Activated CD4-positive, alpha-beta memory T cell treated with anti-CD3 and anti-CD28 coated beads for 36 hours (primary cell): ENCODE measurements around the gene ZNF837. TPM values are rescaled to one million over a fixed set of nuclear protein-coding genes. Genes with fewer than 3 reads are reported as not detected.

Experiments
- CTCF ChIA-PET: fragments of 350-600 bp; sonication (Branson Sonifier 250); formaldehyde crosslinking; loops from one replicate; lab custom pipeline; 2021; ENCODE audit warnings: antibody characterized with exemption, inconsistent platforms; lab: Charles Lee
- POLR2A ChIA-PET: fragments of 350-600 bp; sonication (Branson Sonifier 250); formaldehyde crosslinking; loops from one replicate; lab custom pipeline; 2021; ENCODE audit warnings: antibody characterized with exemption; lab: Charles Lee
- DNase-seq: peaks from one replicate; pipeline ENCODE4 v3.0.0-alpha.2; 2020
- H3K27ac Mint-ChIP-seq: one replicate; pipeline ENCODE4 v1.8.0; 2021; ENCODE audit warnings: mixed read lengths
- H3K27me3 Mint-ChIP-seq: one replicate; pipeline ENCODE4 v1.8.0; 2021; ENCODE audit warnings: mixed read lengths
- H3K36me3 Mint-ChIP-seq: one replicate; pipeline ENCODE4 v1.8.0; 2021; ENCODE audit warnings: mixed read lengths
- H3K4me1 Mint-ChIP-seq: one replicate; pipeline ENCODE4 v1.8.0; 2021; ENCODE audit warnings: low read depth, mixed read lengths
- H3K4me3 Mint-ChIP-seq: one replicate; pipeline ENCODE4 v1.8.0; 2021; ENCODE audit warnings: mild to moderate bottlenecking, mixed read lengths
- H3K9me3 Mint-ChIP-seq: one replicate; pipeline ENCODE4 v1.8.0; 2021; ENCODE audit warnings: mixed read lengths
- intact Hi-C: fragments of 100-400 bp; cut with micrococcal nuclease; formaldehyde crosslinking; loops from one replicate; pipeline ENCODE4 v1.15.1; 2023
- total RNA-seq, 2 experiments: library from RNA; stranded (reverse); gene quantifications; one replicate each; pipeline ENCODE4 v1.2.3, GENCODE V29; 2021

ZNF837 gene
- total RNA-seq, 2 experiments from 2014 or later: 2.1 to 2.4 TPM

DNA sequence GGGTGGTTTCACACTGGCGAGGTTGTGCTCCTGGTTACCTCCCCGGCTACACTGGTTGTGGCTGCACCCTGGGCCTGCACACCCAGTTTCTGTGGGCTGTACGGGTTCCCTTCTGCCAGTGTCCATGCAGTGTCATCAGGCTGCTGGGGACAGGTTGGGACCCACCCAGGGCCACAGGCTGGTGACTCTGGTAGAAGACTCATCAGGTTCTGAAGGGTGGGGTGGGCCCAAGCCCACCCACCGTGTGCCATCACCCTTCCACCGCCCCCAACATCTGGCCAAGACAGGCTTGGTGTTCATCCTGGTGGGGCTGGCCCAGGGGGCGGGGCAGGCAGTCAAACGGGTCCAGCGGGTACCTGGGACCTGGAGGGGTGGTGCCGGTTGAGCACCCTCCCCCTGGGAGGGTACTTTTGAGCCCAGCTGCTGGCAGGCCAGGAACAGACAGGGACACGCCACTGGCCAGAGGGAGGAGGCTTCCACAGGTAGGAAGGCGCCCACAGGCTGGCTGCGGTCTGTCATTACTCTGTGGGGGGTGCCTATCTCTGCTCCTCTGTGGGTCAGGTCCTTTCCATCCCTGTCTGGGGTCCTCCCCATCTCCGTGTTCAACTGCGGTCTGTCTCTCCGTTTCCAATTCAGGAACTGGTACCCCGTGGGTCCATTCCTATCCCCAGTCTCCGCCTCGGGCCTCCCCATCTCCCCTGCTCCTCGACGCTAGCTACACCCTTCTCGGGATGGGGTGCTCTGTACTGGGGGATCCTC is 14.6 kb upstream of the ZNF837 start, which contains the start of gene RNF225:
TSS of gene RNF225 (plus strand) at position 437 of the 759 bp plus-strand sequence. CDS start 434 bp downstream, outside the sequence.
- Mint-ChIP-seq H3K27me3 (peaks cover 3% of the 10 kb centered on the region), H3K9me3 (no peaks in the 10 kb centered on the region), H3K36me3 (peaks cover 45% of the 10 kb centered on the region), H3K4me1 (peaks cover 20% of the 10 kb centered on the region), H3K27ac (no peak within 1 kb of the TSS), H3K4me3 (no peak within 1 kb of the TSS)
- no peak for DNase-seq
- ChIA-PET POLR2A (no interaction called here), CTCF (interaction anchor here (1.0 kb wide), 1 partner anchor 119 kb away, joined by 4 read pairs; no protein-coding TSS in a partner anchor)
- intact Hi-C loops: no loop called here

DNA sequence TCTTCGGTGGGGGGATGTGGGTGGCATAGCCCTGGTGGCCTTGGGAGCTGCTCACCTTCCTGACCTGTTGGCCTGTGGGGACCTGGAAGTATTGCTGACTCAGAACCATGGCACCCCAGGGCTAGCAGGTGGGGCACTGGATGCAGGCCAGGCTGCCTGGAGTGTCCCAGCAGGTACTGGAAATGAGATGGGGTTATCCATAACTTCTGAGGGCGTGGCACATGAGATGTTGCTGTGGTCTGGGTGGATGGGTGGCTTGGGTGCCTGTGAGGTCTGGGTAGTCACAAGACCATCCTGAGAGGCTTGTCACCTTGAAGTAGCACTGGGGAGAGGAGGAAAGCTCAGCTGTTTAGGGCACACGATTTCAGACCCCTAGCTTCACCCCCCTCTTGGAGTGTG is 14.0 kb upstream of the ZNF837 start:
- Mint-ChIP-seq H3K27ac (no peak overlapping the region), H3K36me3 (peaks cover 47% of the 10 kb centered on the region)

GRCh38 chr19:58393725-58394033 is 12.8 kb upstream of the ZNF837 start:
- peaks cover 53% of the 10 kb centered on the region for H3K36me3 Mint-ChIP-seq
- ChIA-PET CTCF (no interaction called here), POLR2A (no interaction called here)
- H3K4me1 Mint-ChIP-seq: peaks cover 28% of the 10 kb centered on the region
- H3K27ac Mint-ChIP-seq: no peak overlapping the region
- peaks cover 3% of the 10 kb centered on the region for H3K27me3 Mint-ChIP-seq
- DNase-seq: no peak
- no peak overlapping the region for H3K4me3 Mint-ChIP-seq
- intact Hi-C loops: no loop called here
- H3K9me3 Mint-ChIP-seq: no peaks in the 10 kb centered on the region

More for the DNA sequence above, 14.0 kb upstream of the ZNF837 start:
- Mint-ChIP-seq H3K4me1 (peaks cover 21% of the 10 kb centered on the region), H3K4me3 (no peak overlapping the region), H3K27me3 (peaks cover 3% of the 10 kb centered on the region), H3K9me3 (no peaks in the 10 kb centered on the region)
- DNase-seq: no peak
- ChIA-PET CTCF (interaction anchor here (0.6 kb wide), 1 partner anchor 19 kb away, joined by 3 read pairs; no protein-coding TSS in a partner anchor), POLR2A (interaction anchor here (0.9 kb wide), 1 partner anchor 94 kb away, joined by 3 read pairs; no protein-coding TSS in a partner anchor)
- intact Hi-C loops: no loop called here

- Mint-ChIP-seq H3K4me1 (peaks cover 32% of the 10 kb centered on the region), H3K4me3 (no peak overlapping the region), H3K27ac (no peak overlapping the region), H3K36me3 (peaks cover 58% of the 10 kb centered on the region), H3K9me3 (no peaks in the 10 kb centered on the region), H3K27me3 (peaks cover 3% of the 10 kb centered on the region)
- ChIA-PET POLR2A (no interaction called here), CTCF (no interaction called here)
- DNase-seq: no peak
- intact Hi-C loops: no loop called here
These were observed 12.3 kb upstream of the ZNF837 start for GRCh38 chr19:58392945-58393724.

GRCh38 chr19:58388175-58388526 is 7.3 kb upstream of the ZNF837 start:
- peaks cover 42% of the 10 kb centered on the region for H3K4me1 Mint-ChIP-seq
- POLR2A ChIA-PET: interaction anchor here (1.3 kb wide), 1 partner anchor 20 kb away, joined by 4 read pairs; the partner anchor contains the start of gene ZNF584
- peak overlapping the region; percentile 94 for H3K4me3 Mint-ChIP-seq
- H3K27ac Mint-ChIP-seq: peak overlapping the region; percentile 95
- CTCF ChIA-PET: no interaction called here
- no peak for DNase-seq
- intact Hi-C loops: loop anchor here (5.0 kb wide), 1 partner anchor 806 kb away; the partner anchor contains the start of gene ZIK1
- no peaks in the 10 kb centered on the region for H3K27me3 Mint-ChIP-seq
- H3K36me3 Mint-ChIP-seq: peaks cover 48% of the 10 kb centered on the region
- no peaks in the 10 kb centered on the region for H3K9me3 Mint-ChIP-seq

DNA sequence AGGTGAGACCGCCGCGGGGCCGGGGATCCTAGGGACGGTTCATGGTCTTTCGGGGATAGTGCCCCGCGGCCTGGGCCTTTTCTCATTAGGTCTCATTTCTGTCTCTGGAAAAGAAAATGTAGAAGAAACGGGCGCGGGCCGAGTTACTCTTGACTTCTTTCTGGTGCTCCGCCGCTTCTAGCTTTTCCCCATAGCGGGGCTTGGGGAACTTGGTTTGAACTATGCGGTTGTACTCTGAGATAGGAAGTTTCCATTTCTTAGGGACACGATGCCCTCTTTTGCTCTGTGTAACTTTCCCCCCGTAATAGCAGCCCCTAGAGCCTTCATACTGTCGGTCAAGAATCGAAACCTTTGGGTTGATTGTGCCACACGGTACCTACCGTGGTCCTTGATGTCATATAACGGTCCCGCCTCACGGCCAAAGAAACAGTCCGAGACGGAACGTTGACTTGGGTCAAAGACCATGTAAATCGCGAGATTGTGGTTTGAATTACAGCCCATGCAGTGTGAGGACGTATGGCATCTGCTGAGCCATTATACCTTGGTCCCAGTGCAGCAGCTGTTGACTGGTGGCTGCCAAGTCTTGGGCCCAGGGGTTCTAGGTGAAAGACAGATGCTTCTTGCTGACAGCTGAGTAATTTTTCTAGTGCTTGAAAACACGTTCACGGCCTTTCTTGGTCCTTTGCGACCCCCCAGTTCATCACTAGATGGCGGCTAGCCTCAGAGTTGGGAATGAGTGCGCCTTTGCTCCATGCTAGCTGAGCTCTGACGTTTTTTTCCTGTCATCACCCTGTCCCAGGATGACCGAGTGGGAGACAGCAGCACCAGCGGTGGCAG is 6.7 kb upstream of the ZNF837 start:
- H3K36me3 Mint-ChIP-seq: peaks cover 42% of the 10 kb centered on the region
- DNase-seq: no peak

GRCh38 chr19:58386576-58387337 is 5.9 kb upstream of the ZNF837 start, which contains the start of gene RPS5:
Gene RPS5, plus strand, starts transcription at chr19:58387269. Its CDS starts 869 bp downstream, at chr19:58388138.
- no peaks in the 10 kb centered on the region for H3K9me3 Mint-ChIP-seq
- H3K27me3 Mint-ChIP-seq: no peaks in the 10 kb centered on the region
- POLR2A ChIA-PET: interaction anchor here (0.7 to 0.8 kb wide), 2 partner anchors 23 to 24 kb away, joined by 3 read pairs; partner anchors contain the start of gene ZNF497
- peak; percentile 97 for DNase-seq
- peaks cover 37% of the 10 kb centered on the region for H3K36me3 Mint-ChIP-seq
- intact Hi-C loops: loop anchor here (1.0 to 5.0 kb wide), 5 partner anchors 15 to 804 kb away; partner anchors contain the start of genes ERVK3-1, ZIK1, ZNF324B and ZNF584
- H3K4me3 Mint-ChIP-seq: peak within 1 kb of the TSS; percentile 94
- peaks cover 44% of the 10 kb centered on the region for H3K4me1 Mint-ChIP-seq
- CTCF ChIA-PET: no interaction called here
- H3K27ac Mint-ChIP-seq: peak within 1 kb of the TSS; percentile 95

More for the DNA sequence above, 6.7 kb upstream of the ZNF837 start:
- H3K27me3 Mint-ChIP-seq: no peaks in the 10 kb centered on the region
- peaks cover 39% of the 10 kb centered on the region for H3K4me1 Mint-ChIP-seq
- H3K4me3 Mint-ChIP-seq: peak overlapping the region; percentile 94
- no peaks in the 10 kb centered on the region for H3K9me3 Mint-ChIP-seq
- intact Hi-C loops: loop anchor here (1.0 to 5.0 kb wide), 5 partner anchors 14 to 805 kb away; partner anchors contain the start of genes ERVK3-1, ZIK1, ZNF324B and ZNF584
- peak overlapping the region; percentile 95 for H3K27ac Mint-ChIP-seq
- CTCF ChIA-PET: no interaction called here
- POLR2A ChIA-PET: interaction anchor here (0.7 to 1.3 kb wide), 3 partner anchors 21 to 25 kb away, joined by 3 to 4 read pairs (median 3); partner anchors contain the start of genes ZNF497 and ZNF584

DNA sequence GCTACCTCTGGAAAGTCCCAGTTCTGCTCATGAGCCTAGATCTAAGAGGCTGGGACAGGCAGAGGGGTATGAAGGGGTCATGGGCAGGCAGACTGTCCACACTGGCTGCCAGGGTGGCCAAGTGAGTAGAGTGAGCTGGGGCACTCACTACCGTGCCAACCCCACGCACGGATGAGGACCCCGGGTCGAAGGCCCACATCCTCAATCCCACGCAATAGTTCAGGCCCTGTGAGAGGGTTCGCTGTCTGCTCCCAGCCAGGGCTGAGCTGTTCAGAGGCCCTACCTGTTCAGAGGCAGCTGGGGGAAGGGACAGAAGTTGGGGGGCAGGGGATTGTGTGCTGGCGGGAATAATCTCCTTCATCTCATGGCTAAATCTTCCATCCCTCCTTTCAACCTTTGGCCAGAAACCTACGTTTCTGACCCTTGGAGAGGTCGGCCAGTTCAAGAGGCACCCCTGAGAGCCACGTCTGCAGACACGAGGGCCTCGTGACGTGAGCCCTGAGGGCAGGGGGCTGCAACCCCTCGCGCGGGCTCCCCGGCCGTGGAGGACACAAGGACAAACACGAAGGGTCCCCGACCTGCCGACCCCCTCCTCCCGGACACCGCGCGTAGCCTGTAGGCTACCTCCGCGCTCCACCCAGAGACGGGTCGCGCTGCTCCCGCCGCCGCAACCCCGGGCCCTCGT is 5.2 kb upstream of the ZNF837 start:
- CTCF ChIA-PET: no interaction called here
- peaks cover 43% of the 10 kb centered on the region for H3K4me1 Mint-ChIP-seq
- intact Hi-C loops: loop anchor here (2.0 to 5.0 kb wide), 2 partner anchors 65 to 804 kb away; partner anchors contain the start of genes ZIK1 and ZNF324B

DNA sequence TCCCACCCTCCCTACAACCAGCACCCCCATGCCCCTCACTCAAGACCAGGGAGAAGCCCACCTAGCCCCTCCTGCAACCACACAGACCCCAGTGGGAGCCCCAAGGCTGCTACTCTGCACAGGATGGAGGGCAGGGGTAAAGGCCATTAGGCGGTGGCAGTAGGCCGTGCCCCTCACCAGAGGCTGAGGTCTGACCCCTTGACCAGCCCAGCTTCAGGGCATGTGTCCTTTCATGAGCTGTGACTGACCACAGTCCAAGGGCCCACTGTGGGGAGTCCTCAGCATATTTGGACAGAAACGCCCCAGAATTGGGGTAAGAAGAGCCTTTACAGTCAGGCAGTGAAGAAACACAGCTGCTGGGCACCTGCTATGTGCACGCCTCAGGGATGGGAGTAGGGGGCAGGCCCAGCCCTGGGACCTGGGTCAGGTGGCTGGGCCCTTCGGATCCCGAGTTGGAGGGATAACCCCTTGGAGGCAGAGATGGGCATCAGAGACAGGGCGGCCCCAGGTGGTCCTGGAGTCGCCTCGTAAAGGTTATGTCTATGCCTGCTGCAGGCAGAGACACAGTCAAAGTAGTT is 4.6 kb upstream of the ZNF837 start:
- POLR2A ChIA-PET: interaction anchor here (0.6 to 0.8 kb wide), 2 partner anchors 100 to 135 kb away, joined by 3 to 4 read pairs; no protein-coding TSS in a partner anchor
- H3K4me3 Mint-ChIP-seq: peak overlapping the region; percentile 94
- no peak for DNase-seq
- H3K4me1 Mint-ChIP-seq: peaks cover 38% of the 10 kb centered on the region
- peaks cover 27% of the 10 kb centered on the region for H3K36me3 Mint-ChIP-seq
- intact Hi-C loops: loop anchor here (5.0 kb wide), 1 partner anchor 803 kb away; the partner anchor contains the start of gene ZIK1
- CTCF ChIA-PET: no interaction called here
- peak overlapping the region; percentile 95 for H3K27ac Mint-ChIP-seq
- no peaks in the 10 kb centered on the region for H3K27me3 Mint-ChIP-seq
- H3K9me3 Mint-ChIP-seq: no peaks in the 10 kb centered on the region

More for the DNA sequence above, 5.2 kb upstream of the ZNF837 start:
- Mint-ChIP-seq H3K27me3 (no peaks in the 10 kb centered on the region), H3K27ac (peak overlapping the region; percentile 95), H3K36me3 (peaks cover 33% of the 10 kb centered on the region), H3K9me3 (no peaks in the 10 kb centered on the region), H3K4me3 (peak overlapping the region; percentile 94)
- POLR2A ChIA-PET: interaction anchor here (0.6 to 0.8 kb wide), 2 partner anchors 99 to 134 kb away, joined by 3 to 4 read pairs; no protein-coding TSS in a partner anchor
- peak; percentile 47 for DNase-seq
